Right cardiac atrium (tissue), 5 donors: ENCODE measurements around the gene NOL8. TPM values are rescaled to one million over a fixed set of nuclear protein-coding genes. Genes with fewer than 3 reads are reported as not detected.

Experiments used
- ATAC-seq, 2 donors: fragments of 200-7000 bp; cut with Tn5 transposase; one replicate each; pipeline versions ENCODE4 v1.8.0 to v1.9.1; 2020; ENCODE audit warnings: moderate library complexity in 2 of 2, mild to moderate bottlenecking in 1 of 2
- DNase-seq, 3 donors: peaks; one replicate each; pipeline ENCODE4 v3.0.0-alpha.2; 2020
- H3K27ac ChIP-seq: one replicate; pipeline ENCODE4 v1.5.1; 2013; ENCODE audit warnings: mild to moderate bottlenecking, low read length, control low read depth, moderate library complexity
- H3K27me3 ChIP-seq: one replicate; pipeline ENCODE4 v1.6.1; 2013; ENCODE audit not compliant: control insufficient read depth, insufficient read depth
- H3K4me1 ChIP-seq: one replicate; pipeline ENCODE4 v1.6.1; 2013; ENCODE audit warnings: low read length; ENCODE audit not compliant: control insufficient read depth, insufficient read depth
- H3K4me3 ChIP-seq: one replicate; pipeline ENCODE4 v1.5.1; 2013; ENCODE audit warnings: low read length, control low read depth
- H3K9me3 ChIP-seq: one replicate; pipeline ENCODE4 v1.6.1; 2013; ENCODE audit warnings: low read length; ENCODE audit not compliant: control insufficient read depth
- WGBS: extraction: QIAGEN DNeasy Blood & Tissue Kit; methylation state at CpG from one replicate; pipeline ENCODE4 v1.1.7; 2013; 5-methylcytosine and 5-hydroxymethylcytosine counted together
- intact Hi-C, 4 donors: fragments of 100-400 bp; cut with DNase I; formaldehyde crosslinking; loops; one replicate each; pipeline versions ENCODE4 v1.11.0 to v1.14.0; 2022 to 2023
- polyA plus RNA-seq: library from polyadenylated mRNA; stranded (reverse); fragments of 200-250 nt; gene quantifications from one replicate; pipeline ENCODE4 v1.2.3, GENCODE V29; 2013
- total RNA-seq, 4 donors: library from RNA; stranded (reverse); fragmentation: NEBNext Ultra II Directional; extraction: Animal tissue kit (Norgen Biotek cat#: 25700); gene quantifications; one replicate each; pipeline ENCODE4 v1.2.1, GENCODE V29; 2021
- donor health status: healthy with polysubstance abuse.
- donor health status: DM: no; HTN: yes; CAD: no.
- donor health status: DM: no; HTN: no; CAD: no.
- donor health status: DM: no; HTN: yes; CAD: no; lungs with severe emphysema.
- donor health status: DM: yes; HTN: yes; CAD: no.

Gene NOL8
- total and polyA plus RNA-seq, 5 donors: 10.9 to 19.0 (median 16.0) TPM

GRCh38 chr9:92312887-92313623 is 12.1 kb downstream of the NOL8 start:
- peak overlapping the region; percentile 58 for H3K27ac ChIP-seq
- H3K27me3 ChIP-seq: no peaks in the 10 kb centered on the region
- ATAC-seq: no peak
- 58% methylated on average over 6 of the region's 6 CpGs for WGBS
- intact Hi-C loops: no loop called here
- H3K4me1 ChIP-seq: no peaks in the 10 kb centered on the region
- no peaks in the 10 kb centered on the region for H3K9me3 ChIP-seq
- H3K4me3 ChIP-seq: no peak overlapping the region
- no peak for DNase-seq

- DNase-seq: no peak
- 93% methylated on average over 3 of the region's 3 CpGs for WGBS
- intact Hi-C loops: no loop called here
- Histone ChIP-seq H3K9me3 (no peaks in the 10 kb centered on the region), H3K27ac (no peak overlapping the region), H3K4me3 (no peak overlapping the region), H3K27me3 (no peaks in the 10 kb centered on the region), H3K4me1 (no peaks in the 10 kb centered on the region)
- ATAC-seq: no peak
Observed at GRCh38 chr9:92310562-92310961, 14.6 kb downstream of the NOL8 start.

GRCh38 chr9:92308893-92309292 is 16.3 kb downstream of the NOL8 start:
- Histone ChIP-seq H3K4me3 (no peak overlapping the region), H3K9me3 (no peaks in the 10 kb centered on the region), H3K27me3 (no peaks in the 10 kb centered on the region), H3K27ac (no peak overlapping the region), H3K4me1 (no peaks in the 10 kb centered on the region)
- DNase-seq (no peak), ATAC-seq (no peak)
- intact Hi-C loops: no loop called here

- no peak overlapping the region for H3K4me3 ChIP-seq
- ATAC-seq (no peak), DNase-seq (no peak)
- H3K9me3 ChIP-seq: no peaks in the 10 kb centered on the region
- no peak overlapping the region for H3K27ac ChIP-seq
- 76% methylated on average over 1 of the region's 1 CpG for WGBS
- H3K4me1 ChIP-seq: no peaks in the 10 kb centered on the region
- no peaks in the 10 kb centered on the region for H3K27me3 ChIP-seq
- intact Hi-C loops: no loop called here
Observed at GRCh38 chr9:92300936-92301335, 24.2 kb downstream of the NOL8 start.

- no peak for DNase-seq
- no peaks in the 10 kb centered on the region for H3K9me3 ChIP-seq
- WGBS: 72% methylated on average over 1 of the region's 1 CpG
- H3K27ac ChIP-seq: no peak overlapping the region
- ATAC-seq: no peak
- H3K4me1 ChIP-seq: peaks cover 2% of the 10 kb centered on the region
- intact Hi-C loops: no loop called here
- H3K27me3 ChIP-seq: no peaks in the 10 kb centered on the region
- H3K4me3 ChIP-seq: no peak overlapping the region
Observed at GRCh38 chr9:92299116-92299515, 26.0 kb downstream of the NOL8 start.

GRCh38 chr9:92298036-92298435 is 27.1 kb downstream of the NOL8 start:
- no peak for ATAC-seq

DNA sequence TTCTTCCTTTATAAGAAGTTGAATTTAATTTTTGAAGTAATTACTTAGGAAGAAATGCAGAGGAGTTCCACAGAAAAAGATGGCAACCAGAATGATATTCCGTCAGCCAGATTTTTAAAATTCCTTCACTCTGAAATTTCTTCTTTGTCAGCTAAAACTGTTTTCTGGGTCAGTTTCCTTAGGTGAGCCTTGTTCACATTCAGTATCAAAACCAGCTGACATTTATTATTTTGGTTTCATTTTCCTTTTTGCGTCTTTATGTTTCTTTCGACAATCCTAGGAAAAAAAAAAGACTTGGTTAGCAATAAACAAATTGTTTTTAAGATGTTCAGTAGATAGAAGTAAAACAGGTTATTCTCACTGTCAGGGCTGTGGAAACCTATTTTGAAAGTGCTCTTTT is 27.5 kb downstream of the NOL8 start:
- Histone ChIP-seq H3K9me3 (no peaks in the 10 kb centered on the region), H3K4me1 (peaks cover 2% of the 10 kb centered on the region), H3K27me3 (no peaks in the 10 kb centered on the region), H3K4me3 (no peak overlapping the region), H3K27ac (no peak overlapping the region)
- ATAC-seq (no peak), DNase-seq (no peak)
- intact Hi-C loops: no loop called here
- 89% methylated on average over 3 of the region's 3 CpGs for WGBS

More at GRCh38 chr9:92298036-92298435, 27.1 kb downstream of the NOL8 start:
- WGBS: 90% methylated on average over 3 of the region's 3 CpGs
- Histone ChIP-seq H3K9me3 (no peaks in the 10 kb centered on the region), H3K27ac (no peak overlapping the region), H3K27me3 (no peaks in the 10 kb centered on the region), H3K4me1 (peaks cover 2% of the 10 kb centered on the region), H3K4me3 (no peak overlapping the region)
- intact Hi-C loops: no loop called here
- no peak for DNase-seq

- Histone ChIP-seq H3K9me3 (no peaks in the 10 kb centered on the region), H3K27ac (no peak overlapping the region), H3K4me1 (peaks cover 5% of the 10 kb centered on the region), H3K27me3 (no peaks in the 10 kb centered on the region), H3K4me3 (no peak overlapping the region)
- DNase-seq (no peak), ATAC-seq (no peak)
- intact Hi-C loops: no loop called here
- 56% methylated on average over 4 of the region's 4 CpGs for WGBS
Observed at GRCh38 chr9:92295827-92296258, 29.3 kb downstream of the NOL8 start.

DNA sequence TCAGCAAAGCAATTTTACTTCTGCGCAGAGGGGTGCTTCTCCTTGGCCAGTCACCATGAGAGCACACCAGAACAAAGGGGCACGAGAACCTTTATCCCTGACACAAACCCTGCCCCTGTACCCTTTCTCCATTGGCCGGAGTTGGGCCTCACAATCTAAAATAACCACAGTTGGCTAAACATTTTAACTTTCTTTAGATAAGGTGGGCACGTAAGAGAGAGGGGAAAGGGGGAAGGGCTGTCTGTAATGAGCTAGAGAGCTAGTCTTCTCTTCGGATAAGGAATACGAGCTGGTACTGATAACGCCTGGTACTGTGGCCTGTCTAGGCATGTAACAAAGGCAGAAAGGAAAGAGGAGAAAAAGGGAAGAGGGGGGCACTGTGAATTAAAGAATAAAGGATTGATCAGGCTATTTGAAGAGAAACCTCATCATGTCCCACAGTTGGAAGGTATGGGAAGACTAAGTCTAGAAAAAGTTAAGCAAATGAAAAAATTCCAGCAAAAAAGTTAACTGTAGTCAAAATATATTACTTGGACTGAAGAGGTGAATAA is 29.8 kb downstream of the NOL8 start:
- Histone ChIP-seq H3K4me3 (no peak overlapping the region), H3K4me1 (peaks cover 5% of the 10 kb centered on the region), H3K27ac (no peak overlapping the region), H3K9me3 (no peaks in the 10 kb centered on the region), H3K27me3 (no peaks in the 10 kb centered on the region)
- intact Hi-C loops: no loop called here
- ATAC-seq: no peak
- DNase-seq: no peak
- 55% methylated on average over 7 of the region's 7 CpGs for WGBS

- whole genome bisulfite sequencing: 27% methylated on average over 13 of the region's 13 CpGs
- H3K4me1 ChIP-seq: peaks cover 5% of the 10 kb centered on the region
- peak overlapping the region; percentile 45 for H3K27ac ChIP-seq
- intact Hi-C loops: no loop called here
- DNase-seq: peak in 2 of 3 donors; percentile 39 to 50
- ATAC-seq: peak in 1 of 2 donors; percentile 26
- H3K4me3 ChIP-seq: peak overlapping the region; percentile 42
- H3K27me3 ChIP-seq: no peaks in the 10 kb centered on the region
- no peaks in the 10 kb centered on the region for H3K9me3 ChIP-seq
Observed at GRCh38 chr9:92294297-92294676, 30.9 kb downstream of the NOL8 start.

GRCh38 chr9:92293452-92294296 is 31.5 kb downstream of the NOL8 start, which contains the start of gene IARS1:
TSS of gene IARS1 (minus strand) at chr9:92293697. CDS start at chr9:92289419, 4,278 bp downstream.
- DNase-seq (peak; percentile 98 to 100 (median 99)), ATAC-seq (peak; percentile 100)
- Histone ChIP-seq H3K4me1 (peaks cover 5% of the 10 kb centered on the region), H3K27ac (peak within 1 kb of the TSS; percentile 49), H3K4me3 (peak within 1 kb of the TSS; percentile 75), H3K9me3 (no peaks in the 10 kb centered on the region), H3K27me3 (no peaks in the 10 kb centered on the region)
- intact Hi-C loops: no loop called here
- WGBS: under 1% methylated on average over 63 of the region's 63 CpGs
